SH-SY5Y (cell line): ENCODE results near the gene DOCK7.

Experiments
- GATA2 ChIP-seq: IDR thresholded peaks from 2 replicates; pipeline ENCODE4 v1.6.1; 2011; ENCODE audit warnings: mild to moderate bottlenecking, low read depth, low read length
- GATA3 ChIP-seq: IDR thresholded peaks from 2 replicates; pipeline ENCODE4 v1.6.1; 2011; ENCODE audit warnings: low read depth, mild to moderate bottlenecking, low read length, moderate library complexity

DNA sequence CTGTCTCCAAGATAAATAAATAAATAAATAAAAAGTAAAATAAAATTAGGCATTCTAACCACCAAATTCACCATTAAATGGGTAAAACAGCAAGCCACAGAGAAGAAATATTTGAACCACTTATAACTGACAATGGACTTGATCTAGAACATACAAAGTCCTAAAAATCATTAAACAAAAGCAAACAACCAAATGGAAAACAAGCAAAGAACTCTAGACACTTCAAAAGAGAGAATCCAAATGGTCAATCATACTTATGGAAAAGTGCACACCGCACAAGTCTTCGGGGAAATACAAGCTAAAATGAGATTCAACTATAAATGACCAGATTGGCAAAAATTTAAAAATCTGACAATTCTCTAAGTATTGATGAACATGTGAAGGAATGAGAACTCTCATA, 164.3 kb downstream of the DOCK7 start:
- TF ChIP-seq GATA3 = no peak
- TF ChIP-seq GATA2 = no peak
